NCI-H146 treated with DMSO at 0.1 percent for 48 hours (cell line): ENCODE results near the gene ERCC2.
A peak's percentile ranks its signal among the peaks of the same experiment; 100 is the strongest.
"Not testable (repeated sequence)": the region's sequence is repeated elsewhere in the genome, so short reads cannot be mapped to it uniquely, and the experiment has no call there.

Experiments
- DNase-seq: peaks from one replicate; lab custom pipeline; 2025; ENCODE audit not compliant: unreplicated experiment; lab: John Stamatoyannopoulos, UW

ERCC2 gene

DNA sequence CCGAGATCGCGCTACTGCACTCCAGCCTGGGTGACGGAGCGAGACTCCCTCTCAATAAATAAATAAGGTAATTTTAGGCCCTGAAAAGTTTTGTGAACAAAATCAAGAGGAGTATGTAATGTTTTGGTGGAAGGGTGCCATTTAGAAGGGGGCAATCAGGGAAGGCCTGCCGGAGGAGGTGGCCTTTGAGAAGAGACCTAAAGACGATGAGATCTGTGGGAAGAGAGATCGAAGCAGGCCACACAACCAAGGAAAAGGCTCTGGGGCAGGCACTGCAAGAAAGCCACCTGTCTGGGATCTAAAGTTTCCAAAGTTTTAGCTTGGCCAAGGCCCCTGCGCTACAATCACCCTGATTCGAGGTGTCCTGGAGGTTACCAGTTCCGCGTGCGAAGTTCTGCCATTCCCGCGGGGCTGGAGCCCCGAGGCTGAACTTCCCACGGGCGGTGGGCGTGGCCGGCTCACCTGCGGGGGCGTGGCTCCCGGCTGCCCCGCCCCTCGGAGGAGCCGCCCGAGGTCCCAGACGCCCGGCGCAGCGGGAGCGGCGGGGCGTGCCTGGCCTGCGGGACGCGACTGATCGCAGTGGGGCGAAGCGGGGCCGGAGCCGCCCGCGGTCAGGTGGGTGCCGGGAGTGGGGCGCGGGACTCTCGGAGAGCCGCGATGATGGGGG, 30.0 kb downstream of the ERCC2 start, which contains the start of gene KLC3:
TSS of gene KLC3 (plus strand) at position 519 of the 667 bp plus-strand sequence. CDS start 4,792 bp downstream, outside the sequence.
- DNase-seq, result no peak

DNA sequence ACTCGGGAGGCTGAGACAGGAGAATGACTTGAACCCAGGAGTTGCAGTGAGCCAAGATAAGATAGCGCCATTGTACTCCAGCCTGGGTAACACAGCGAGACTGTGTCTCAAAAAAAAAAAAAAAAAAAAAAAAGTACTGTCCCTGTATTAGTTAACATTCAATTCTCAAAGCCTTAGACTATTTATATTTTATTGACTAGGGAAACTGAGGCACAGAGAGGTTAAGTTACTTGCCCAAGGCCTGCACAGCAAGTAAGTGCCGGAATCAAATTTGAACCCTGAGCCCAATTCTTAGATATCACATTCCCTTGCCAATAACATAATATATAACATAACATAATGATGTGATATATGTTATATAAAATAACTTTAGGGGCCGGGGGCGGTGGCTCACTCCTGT, 30.7 kb downstream of the ERCC2 start:
- DNase-seq, result no peak

DNA sequence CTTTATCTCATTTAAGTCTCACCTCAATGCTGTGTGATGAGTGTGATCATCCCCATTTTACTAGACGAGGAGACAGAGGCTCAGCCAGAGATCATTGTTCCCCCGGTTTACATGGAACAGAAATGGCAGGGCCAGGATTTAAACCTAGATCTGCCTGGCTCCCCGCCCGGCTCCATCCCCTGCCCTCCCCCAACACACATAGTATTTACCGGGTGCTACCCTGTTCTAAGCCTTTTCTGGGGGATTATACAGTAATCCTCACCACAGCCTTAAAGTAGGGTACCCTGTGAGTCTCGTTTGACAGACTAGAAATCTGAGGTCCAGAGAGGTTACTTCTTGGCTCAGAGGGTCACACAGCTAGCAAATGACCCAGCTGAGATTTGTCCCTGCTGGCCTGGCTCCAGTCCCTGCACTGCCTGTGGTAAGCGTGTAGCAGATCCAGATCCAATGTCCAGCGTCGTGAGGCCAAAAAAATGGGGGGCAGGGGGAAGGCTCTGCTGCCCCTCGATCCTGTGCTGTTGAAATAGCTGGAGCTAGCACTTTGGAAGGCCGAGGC, 33.6 kb downstream of the ERCC2 start:
- no peak for DNase-seq

DNA sequence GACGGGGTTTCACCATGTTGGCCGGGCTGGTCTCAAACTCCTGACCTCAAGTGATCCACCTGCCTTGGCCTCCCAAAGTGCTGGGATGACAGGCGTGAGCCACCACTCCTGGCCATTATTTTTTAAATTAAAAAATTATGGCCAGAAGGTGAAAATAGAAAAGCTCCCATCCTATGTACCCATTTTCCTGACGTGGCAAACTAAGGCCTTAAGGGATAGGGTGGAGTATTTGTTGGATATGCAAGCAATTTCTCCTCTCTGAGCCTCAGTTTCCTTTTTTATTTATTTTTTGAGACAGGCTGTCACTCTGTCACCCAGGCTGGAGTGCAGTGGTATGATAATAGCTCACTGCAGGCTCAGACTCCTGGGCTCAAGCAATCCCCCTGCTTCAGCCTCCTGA, 35.5 kb downstream of the ERCC2 start:
- not testable (repeated sequence) for DNase-seq

DNA sequence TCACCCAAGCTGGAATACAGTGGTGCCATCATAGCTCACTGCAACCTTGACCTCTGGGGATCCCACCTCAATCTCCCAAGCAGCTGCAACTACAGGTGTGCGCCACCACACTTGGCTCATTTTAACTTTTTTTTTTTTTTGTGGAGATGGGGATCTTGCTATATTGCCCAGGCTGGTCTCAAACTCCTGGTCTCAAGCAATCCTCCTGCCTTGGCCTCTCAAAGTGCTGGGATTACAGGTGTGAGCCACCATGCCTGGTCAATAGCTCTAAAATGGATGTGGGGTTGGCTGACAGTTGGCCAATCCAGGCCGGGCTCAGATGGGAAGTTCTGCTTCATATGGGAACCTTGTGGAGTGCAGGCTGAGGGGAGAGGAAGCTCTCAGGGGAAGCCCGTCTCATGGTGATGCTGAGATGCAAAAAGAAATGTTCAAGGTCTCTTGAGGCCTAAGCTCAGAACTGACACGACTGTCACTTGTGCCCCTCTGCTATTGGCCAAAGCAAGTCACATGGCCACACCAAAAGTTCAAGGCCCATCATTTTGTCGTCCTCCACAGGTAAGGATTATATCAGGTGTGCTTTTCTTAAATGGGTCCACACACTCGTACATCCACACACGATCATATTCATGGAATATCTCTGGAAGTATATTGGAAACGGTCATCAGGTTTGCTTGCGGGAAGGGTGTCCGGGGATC, 36.6 kb downstream of the ERCC2 start:
- DNase-seq, result no peak

DNA sequence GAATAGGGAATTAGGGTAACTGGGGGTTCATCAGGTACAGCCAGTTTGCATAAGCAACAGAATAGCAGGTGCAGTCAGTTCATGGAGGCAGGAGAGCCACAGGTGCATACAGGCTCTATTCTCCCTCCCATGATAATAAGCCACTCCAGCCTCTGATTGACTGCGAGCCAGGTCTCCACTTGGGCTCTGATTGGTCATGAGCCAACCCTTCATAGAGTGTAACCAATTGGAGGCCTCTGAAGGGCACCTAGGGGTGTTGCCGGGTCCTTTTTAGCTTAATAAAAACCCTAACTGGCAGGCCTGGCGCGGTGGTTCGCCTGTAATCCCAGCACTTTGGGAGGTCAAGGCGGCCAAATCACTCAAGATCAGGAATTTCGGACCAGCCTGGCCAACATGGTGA, 39.0 kb downstream of the ERCC2 start:
- peak; percentile 92 for DNase-seq

DNA sequence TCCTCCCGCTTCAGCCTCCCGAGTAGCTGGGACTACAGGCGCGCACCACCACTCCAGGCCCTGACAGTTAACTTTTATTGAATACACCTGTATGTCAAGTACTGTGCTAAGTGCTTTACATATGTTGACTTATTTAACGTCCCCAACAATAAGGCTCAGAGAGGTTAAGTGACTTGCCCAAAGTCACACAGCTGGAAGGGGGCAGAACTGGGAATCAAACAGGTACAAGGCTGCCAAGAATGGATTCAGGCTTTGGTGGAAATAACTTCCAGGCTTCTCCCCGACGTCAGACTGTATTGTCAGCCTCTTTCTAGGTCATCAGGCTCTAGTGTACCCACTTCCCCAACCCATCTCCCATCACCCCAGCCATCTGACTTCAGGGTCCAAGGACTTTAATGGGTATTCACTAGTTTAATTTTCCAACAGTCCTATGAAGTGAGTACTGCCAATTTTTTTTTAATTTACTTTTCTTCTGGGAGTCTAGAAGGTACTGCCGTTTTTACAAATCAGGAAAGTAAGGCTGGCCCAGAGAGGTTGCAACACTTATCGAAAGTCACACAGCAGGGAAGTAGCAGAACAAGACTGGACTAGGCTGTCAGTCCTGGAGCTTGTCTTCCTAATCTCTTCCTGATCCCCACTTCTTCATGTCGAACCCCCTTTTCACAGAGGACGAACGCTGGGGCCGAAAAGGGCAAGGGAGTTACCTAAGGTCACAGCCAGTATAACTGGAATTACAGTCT, 42.8 kb downstream of the ERCC2 start:
- no peak for DNase-seq

DNA sequence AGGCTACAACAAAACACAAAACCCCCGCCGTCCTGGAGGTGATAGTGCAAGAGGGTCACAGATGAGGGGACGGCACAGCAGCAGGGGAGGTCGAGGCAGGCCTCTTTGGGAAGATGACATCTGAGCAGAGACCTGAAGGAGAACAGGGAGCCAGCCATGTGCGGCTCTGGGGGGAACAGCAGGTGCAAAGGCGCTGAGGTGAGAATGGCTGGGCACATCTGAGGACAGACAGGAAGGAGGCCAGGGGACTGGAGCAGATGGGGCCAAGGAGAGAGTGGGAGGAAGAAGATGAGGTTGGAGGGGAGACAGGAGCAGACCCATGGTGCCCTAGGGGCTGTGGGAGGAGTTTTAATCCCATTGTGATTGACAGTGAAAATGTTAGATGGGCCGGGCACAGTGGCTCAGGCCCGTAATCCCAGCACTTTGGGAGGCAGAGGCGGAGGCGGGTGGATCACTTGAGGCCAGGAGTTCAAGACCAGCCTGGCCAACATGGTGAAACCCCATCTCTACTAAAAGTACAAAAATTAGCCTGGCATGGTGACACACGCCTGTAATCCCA, 45.9 kb downstream of the ERCC2 start:
- no peak for DNase-seq

DNA sequence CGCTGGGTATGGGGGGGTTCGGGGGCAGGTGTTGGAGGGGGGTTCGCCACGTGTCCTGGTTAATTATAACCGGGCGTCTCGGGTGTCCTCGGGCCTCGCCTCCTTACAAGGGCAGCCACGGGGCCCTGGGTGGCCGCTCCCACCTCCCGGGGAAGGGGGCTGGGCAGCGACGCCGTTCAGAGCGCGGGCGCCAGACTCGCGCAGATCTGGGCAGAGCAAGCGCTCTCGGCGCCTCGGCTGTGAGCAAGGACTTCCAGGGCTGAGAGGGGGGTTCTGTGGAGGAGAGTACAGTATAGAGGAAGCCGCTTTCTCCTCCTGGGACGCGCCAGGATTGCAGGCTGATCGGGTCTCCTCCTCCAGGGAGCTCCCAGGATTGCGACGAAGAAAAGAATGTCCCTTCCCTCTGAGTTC, 46.7 kb downstream of the ERCC2 start:
- DNase-seq, result no peak

DNA sequence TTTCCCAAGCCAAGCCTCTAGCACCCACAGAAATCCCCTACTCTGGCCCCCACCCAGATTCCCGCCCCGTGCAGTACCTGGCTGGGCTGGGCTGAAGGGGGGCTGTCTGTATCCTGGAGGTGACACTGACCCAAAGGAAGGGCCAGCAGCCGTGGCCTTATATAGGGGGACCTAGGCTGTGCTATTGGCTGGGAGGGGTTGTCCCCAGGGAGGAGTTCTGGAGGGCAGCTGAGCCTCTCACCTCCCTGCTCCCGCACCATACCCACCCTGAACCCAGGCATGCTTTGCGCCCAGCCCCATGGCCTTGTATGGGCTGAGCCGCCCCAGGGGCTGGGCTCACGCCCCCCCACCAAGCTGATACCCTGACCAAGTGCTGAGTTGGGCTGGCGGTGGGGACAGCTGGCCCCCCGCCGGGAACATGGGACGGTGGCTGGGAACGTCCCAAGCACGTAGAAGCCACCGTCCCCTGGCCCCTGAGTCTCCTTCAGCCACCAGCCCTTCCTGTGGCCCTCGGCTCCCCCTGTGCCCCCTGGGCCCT, 47.6 kb downstream of the ERCC2 start, which contains the start of gene CKM:
TSS of gene CKM (minus strand) at position 132 of the 538 bp plus-strand sequence. CDS start 3,162 bp downstream, outside the sequence.
- DNase-seq, result no peak

DNA sequence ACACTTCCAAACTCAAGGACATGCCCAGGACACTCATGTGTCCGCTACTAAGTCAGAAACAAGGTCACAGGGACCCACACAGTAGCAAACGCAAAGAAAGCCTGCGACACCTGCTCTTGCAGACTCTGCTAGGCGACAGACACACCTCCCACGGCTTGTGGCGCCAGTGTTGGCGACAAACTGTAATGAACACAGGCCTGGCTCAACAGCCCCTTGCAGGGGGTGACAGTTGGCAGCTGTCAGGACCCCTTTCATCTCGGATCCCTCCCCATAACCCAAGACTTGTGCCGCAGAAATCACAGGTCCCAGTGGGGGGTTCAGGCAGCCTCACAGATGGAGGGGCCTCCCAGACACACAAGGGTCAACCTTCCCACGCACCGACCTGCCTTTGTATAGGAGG, 48.1 kb downstream of the ERCC2 start:
- DNase-seq, result no peak

DNA sequence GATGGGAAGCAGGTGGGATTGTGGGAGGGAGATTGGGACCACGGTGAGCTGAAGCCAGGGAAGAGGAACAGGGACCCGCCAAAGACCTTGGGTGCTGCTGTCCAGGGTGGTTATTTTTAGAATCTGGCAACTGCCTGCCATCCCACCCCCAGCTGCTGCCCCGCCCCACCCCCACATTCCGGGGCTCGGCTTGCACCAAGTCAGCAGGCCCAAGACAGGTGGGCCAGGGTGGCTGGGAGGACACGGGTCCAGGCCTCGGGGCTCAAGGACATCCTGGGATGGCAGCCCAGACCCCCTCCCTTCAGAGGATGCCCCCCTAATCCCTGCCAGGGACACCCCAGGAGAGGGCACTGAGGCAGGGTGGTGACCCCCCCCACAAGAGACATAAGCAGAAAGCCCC, 48.5 kb downstream of the ERCC2 start:
- no peak for DNase-seq

DNA sequence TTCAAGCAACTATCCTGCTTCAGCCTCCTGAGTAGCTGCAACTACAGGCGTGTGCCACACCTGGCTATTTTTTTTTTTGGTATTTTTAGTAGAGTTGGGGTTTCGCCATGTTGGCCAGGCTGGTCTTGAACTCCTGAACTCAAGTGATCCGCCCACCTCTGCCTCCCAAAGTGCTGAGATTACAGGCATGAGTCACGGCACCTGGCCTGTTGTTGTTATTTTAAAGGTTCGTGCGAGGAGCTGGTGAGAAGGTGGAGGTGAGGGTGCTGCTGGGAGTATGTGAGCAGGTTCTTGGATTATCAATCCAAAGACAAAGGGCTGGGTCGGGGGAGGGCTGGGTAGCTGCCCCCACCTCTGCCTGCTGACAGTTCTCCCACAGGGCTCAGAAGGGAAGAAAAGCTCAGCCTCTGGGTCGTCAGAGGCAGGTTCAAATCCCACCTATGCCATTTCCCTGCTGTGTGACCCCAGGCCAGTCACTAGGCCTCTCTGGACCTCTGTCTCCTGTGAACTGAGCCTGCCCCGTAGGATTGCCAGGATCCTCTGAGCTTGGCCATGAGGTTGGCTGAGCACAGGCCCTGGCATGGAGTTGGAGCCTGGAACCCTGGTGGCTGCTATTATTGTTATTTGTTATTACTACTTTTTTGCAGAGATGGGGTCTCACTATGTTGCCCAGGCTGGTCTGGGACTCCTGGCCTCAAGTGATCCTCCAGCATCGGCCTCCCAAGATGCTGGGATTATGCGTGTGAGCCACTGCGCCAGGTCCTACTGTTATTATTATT, 49.2 kb downstream of the ERCC2 start:
- DNase-seq, result no peak

DNA sequence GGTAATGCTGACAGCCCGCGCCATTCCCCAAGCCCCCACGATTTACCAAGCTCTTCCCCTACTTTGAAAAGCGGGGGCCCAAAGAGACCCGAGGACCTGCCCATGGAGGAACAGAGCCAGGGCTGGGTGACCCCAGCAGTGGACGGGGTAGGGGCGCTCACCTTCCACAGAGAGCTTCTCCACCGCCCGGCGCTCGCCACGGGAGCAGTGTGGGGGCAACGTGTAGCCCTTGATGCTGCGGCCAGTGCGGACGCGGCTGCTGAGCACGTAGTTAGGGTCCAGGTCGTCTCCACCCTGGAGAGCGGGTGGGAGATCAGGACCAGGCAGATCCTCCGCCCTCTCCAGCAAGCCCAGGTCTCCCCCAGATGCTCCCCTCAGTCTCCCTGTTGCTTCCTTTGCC, 55.1 kb downstream of the ERCC2 start:
- DNase-seq, result no peak

DNA sequence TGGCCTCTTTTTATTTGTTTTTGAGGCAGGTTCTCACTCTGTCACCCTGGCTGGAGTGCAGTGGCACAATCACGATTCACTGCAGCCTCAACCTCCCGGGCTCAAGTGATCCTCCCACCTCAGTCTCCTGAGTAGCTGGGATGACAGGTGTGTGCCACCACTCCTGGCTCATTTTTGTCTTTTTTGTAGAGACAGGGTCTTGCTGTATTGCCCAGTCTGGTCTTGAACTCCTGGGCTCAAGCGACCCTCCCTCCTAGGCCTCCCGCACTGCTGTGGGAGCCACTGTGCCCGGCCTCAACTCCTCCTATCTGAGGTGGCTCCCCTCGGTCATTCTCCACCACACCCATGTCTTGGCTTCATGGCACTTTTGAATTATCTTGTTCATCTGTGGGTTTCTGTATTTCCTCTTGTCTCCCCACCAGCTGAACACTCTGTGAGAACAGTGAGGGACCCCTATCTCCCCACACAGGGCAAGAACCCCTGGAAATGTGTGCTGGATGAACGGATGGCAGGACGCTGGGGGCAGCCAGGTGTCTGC, 55.6 kb downstream of the ERCC2 start:
- DNase-seq, result no peak

DNA sequence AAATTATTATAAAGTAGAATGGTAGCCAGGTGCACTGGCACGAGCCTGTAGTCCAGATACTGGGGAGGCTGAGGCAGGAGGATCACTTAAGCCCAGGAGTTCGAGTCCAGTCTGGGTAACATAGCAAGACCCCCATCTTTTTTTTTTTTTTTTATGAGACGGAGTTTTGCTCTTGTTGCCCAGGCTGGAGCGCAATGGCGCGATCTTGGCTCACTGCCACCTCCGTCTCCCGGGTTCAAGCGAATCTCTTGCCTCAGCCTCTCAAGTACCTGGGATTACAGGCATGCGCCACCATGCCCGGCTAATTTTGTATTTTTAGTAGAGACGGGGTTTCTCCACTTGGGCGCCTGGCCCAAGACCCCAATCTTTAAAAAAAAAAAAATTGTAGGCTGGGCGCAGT, 58.1 kb downstream of the ERCC2 start:
- not testable (repeated sequence) for DNase-seq

DNA sequence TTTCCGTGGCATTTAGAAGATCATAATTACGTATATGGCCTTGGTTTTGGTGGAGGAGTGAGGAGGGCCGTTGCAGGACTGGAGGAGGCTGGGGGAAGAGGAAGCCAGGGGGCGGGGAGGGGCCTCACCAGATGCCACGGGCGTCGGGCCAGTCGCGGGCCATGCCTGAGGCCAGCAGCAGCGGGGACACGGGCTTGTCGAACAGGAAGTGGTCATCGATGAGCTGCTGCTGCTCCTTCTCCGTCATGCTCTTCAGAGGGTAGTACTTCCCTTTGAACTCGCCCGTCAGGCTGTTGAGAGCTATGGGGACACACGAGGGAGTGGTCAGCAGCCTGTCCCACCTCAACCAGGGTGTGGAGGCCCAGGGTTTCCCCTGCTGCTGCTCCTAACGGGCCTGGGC, 58.8 kb downstream of the ERCC2 start:
- no peak for DNase-seq

DNA sequence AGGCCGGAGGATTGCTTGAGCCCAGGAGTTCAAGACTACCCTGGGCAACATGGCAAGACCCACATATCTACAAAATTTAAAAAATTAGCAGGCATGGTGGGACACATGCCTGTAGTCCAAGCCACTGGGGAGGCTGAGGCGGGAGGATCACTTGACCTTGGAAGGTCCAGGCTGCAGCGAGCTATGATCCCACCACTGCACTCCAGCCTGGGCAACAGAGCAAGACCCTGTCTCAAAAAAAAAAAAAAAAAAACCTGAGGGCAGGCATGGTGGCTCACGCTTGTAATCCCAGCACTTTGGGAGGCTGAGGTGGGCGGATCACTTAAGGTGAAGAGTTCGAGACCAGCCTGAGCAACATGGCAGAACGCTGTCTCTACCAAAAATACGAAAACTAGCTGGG, 61.1 kb downstream of the ERCC2 start:
- DNase-seq, result not testable (repeated sequence)

DNA sequence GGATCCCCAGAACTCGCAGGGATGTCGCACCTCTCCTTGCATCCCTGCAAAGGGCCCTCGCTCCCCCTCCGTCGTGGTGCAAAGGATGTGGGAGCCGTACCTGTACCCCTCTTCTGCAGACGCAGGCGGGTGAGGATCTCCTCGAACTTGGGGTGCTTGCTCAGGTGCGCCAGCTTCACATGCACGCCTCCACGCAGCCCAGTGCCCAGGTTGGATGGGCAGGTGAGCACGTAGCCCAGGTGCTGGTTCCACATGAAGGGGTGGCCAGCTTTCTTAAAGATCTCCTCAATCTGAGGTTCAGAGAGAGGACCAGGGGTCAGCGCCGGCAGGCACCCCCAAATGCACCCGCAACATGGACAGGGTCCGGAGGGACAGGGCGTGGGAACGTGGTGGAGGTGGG, 63.0 kb downstream of the ERCC2 start:
- no peak for DNase-seq

DNA sequence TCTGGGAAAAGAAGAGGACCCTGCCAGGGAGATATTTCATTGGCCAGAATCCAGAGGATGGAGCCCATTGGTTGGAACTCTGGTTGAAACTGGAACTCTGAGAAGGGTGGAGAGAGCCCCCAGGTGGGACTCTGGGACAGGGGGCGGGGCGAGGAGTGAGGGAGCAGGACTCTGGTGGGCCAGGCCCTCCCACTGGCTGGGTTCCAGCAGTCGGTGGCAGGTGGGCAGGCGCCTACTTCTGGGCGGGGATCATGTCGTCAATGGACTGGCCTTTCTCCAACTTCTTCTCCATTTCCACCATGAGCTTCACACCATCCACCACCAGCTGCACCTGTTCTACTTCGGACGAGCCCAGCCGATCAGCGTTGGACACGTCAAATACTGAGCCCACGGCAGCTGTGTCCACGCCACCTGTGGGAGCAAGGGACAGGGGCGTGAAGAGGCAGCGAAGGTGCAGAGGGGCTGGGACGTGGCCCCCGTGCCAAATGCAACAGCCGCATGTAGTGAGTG, 63.8 kb downstream of the ERCC2 start:
- DNase-seq, result peak; percentile 86
